Measurements from ENCODE around the gene ACAA2. TPM values are rescaled to one million over a fixed set of nuclear protein-coding genes. Genes with fewer than 3 reads are reported as not detected.

ACAA2 gene
- total and polyA plus RNA-seq, 10 of the 15 experiments (the other 5 are each of a cell fraction or from before 2014, with no cell fraction given): 43.1 to 134 (median 64.6) TPM

- TF ChIP-seq LARP7 (IDR thresholded peaks at IDR 0.05): no peak
- no peak for TF ChIP-seq SUZ12 (IDR thresholded peaks at IDR 0.05; ENCODE audit: unreplicated experiment)
- TF ChIP-seq WRNIP1 (IDR thresholded peaks at IDR 0.05; ENCODE audit: borderline replicate concordance, low read depth, low read length): no peak
- TF ChIP-seq SMAD5 (IDR thresholded peaks at IDR 0.05; ENCODE audit: low read depth): no peak
- TF ChIP-seq, protein P1, sequence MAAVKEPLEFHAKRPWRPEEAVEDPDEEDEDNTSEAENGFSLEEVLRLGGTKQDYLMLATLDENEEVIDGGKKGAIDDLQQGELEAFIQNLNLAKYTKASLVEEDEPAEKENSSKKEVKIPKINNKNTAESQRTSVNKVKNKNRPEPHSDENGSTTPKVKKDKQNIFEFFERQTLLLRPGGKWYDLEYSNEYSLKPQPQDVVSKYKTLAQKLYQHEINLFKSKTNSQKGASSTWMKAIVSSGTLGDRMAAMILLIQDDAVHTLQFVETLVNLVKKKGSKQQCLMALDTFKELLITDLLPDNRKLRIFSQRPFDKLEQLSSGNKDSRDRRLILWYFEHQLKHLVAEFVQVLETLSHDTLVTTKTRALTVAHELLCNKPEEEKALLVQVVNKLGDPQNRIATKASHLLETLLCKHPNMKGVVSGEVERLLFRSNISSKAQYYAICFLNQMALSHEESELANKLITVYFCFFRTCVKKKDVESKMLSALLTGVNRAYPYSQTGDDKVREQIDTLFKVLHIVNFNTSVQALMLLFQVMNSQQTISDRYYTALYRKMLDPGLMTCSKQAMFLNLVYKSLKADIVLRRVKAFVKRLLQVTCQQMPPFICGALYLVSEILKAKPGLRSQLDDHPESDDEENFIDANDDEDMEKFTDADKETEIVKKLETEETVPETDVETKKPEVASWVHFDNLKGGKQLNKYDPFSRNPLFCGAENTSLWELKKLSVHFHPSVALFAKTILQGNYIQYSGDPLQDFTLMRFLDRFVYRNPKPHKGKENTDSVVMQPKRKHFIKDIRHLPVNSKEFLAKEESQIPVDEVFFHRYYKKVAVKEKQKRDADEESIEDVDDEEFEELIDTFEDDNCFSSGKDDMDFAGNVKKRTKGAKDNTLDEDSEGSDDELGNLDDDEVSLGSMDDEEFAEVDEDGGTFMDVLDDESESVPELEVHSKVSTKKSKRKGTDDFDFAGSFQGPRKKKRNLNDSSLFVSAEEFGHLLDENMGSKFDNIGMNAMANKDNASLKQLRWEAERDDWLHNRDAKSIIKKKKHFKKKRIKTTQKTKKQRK (IDR thresholded peaks at IDR 0.05; ENCODE audit: low read depth, low read length): no peak
- no peak for TF ChIP-seq STAT3 (IDR thresholded peaks at IDR 0.05; ENCODE audit: low read depth, low read length)
- TF ChIP-seq, protein P2, sequence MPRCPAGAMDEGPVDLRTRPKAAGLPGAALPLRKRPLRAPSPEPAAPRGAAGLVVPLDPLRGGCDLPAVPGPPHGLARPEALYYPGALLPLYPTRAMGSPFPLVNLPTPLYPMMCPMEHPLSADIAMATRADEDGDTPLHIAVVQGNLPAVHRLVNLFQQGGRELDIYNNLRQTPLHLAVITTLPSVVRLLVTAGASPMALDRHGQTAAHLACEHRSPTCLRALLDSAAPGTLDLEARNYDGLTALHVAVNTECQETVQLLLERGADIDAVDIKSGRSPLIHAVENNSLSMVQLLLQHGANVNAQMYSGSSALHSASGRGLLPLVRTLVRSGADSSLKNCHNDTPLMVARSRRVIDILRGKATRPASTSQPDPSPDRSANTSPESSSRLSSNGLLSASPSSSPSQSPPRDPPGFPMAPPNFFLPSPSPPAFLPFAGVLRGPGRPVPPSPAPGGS (IDR thresholded peaks at IDR 0.05; ENCODE audit: borderline replicate concordance, insufficient read depth, low read depth, low read length, poor library complexity, severe bottlenecking): no peak
- TF ChIP-seq RELA (IDR thresholded peaks at IDR 0.05; ENCODE audit: borderline replicate concordance, partially characterized antibody): no peak
- TF ChIP-seq ZSCAN29 (IDR thresholded peaks at IDR 0.05): no peak
These were observed 25.0 kb upstream of the ACAA2 start (continued) for GRCh38 chr18:49838381-49838780.
